HUES64 (cell line): ENCODE results near the gene CABLES2.

Experiments
- H3K27ac ChIP-seq: 2 replicates; pipeline ENCODE4 v1.7.0; 2013; ENCODE audit warnings: low read depth, low read length, inconsistent platforms
- H3K27me3 ChIP-seq: 2 replicates; pipeline ENCODE4 v1.6.1; 2013; ENCODE audit warnings: mild to moderate bottlenecking, low read length; ENCODE audit not compliant: insufficient read depth
- H3K36me3 ChIP-seq: 2 replicates; pipeline ENCODE4 v1.6.1; 2013; ENCODE audit warnings: mild to moderate bottlenecking, low read length; ENCODE audit not compliant: insufficient read depth
- H3K4me1 ChIP-seq: 2 replicates; pipeline ENCODE4 v1.6.1; 2013; ENCODE audit warnings: mild to moderate bottlenecking, low read length, moderate library complexity; ENCODE audit not compliant: insufficient read depth
- H3K4me3 ChIP-seq: 2 replicates; pipeline ENCODE4 v1.5.1; 2013; ENCODE audit warnings: mild to moderate bottlenecking, low read length, moderate library complexity
- H3K9ac ChIP-seq: 2 replicates; pipeline ENCODE4 v1.6.1; 2013; ENCODE audit warnings: mild to moderate bottlenecking, low read depth, low read length
- H3K9me3 ChIP-seq: 2 replicates; pipeline ENCODE4 v1.6.1; 2013; ENCODE audit warnings: low read depth, low read length; ENCODE audit not compliant: insufficient read depth
- WGBS: fragments of 150-250, 120-280 bp; methylation state at CpG from one replicate; pipeline ENCODE4 v1.1.7; 2013; ENCODE audit warnings: missing lambda C conversion rate; 5-methylcytosine and 5-hydroxymethylcytosine counted together

Gene CABLES2

GRCh38 chr20:62366370-62367135 lies 40.5 kb downstream of the CABLES2 start:
- Histone ChIP-seq H3K4me1 (peaks cover 65% of the 10 kb centered on the region), H3K36me3 (peaks cover 4% of the 10 kb centered on the region; the same call in 1 of the 2 replicates), H3K9ac (peak overlapping the region; percentile 85), H3K27ac (peak overlapping the region; percentile 92), H3K27me3 (no peaks in the 10 kb centered on the region), H3K9me3 (no peaks in the 10 kb centered on the region), H3K4me3 (peak overlapping the region; percentile 80)
- under 1% methylated on average over 72 of the region's 72 CpGs for WGBS

DNA sequence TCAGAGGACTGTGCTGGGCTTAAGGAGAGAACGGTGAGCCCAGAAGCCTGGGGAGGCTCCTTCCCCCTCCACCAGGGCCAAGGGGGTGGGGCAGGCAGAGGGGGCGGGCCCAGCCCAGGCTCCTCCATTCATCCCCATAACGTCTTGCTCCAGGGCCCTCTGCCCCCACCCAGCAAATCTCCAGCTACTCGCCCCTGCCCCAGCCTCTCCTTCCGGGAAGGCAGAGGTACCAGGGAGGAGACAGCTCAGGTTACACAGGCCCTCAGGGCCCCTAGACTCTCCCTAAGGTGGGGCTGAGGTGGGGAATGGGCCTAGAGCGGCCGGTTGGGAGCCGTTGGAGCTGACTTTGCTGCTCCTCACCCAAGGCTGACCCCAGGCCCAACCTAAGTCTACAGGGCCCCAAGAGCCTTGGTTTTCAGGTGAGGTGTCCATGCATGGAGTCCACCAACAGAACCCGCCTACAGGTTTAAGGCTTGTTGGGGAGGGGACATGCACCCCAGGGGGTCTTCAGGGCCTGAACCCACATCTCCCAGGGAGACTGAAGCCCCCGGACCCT lies 41.2 kb downstream of the CABLES2 start:
- peak overlapping the region; percentile 92 for H3K27ac ChIP-seq
- no peaks in the 10 kb centered on the region for H3K9me3 ChIP-seq
- H3K9ac ChIP-seq, result peak overlapping the region; percentile 66
- no peaks in the 10 kb centered on the region for H3K27me3 ChIP-seq
- peaks cover 72% of the 10 kb centered on the region for H3K4me1 ChIP-seq
- WGBS, result 5% methylated on average over 10 of the region's 10 CpGs
- peaks cover 7% of the 10 kb centered on the region; the same call in 1 of the 2 replicates for H3K36me3 ChIP-seq
- peak overlapping the region; percentile 80 for H3K4me3 ChIP-seq

- Histone ChIP-seq H3K4me3 (peak overlapping the region; percentile 80), H3K36me3 (peaks cover 11% of the 10 kb centered on the region), H3K27ac (peak overlapping the region; percentile 92; the same call in 1 of the 2 replicates), H3K9me3 (no peaks in the 10 kb centered on the region), H3K4me1 (peaks cover 72% of the 10 kb centered on the region), H3K9ac (peak overlapping the region; percentile 35; the same call in 1 of the 2 replicates), H3K27me3 (no peaks in the 10 kb centered on the region)
- 86% methylated on average over 27 of the region's 27 CpGs for WGBS
Observed at GRCh38 chr20:62364911-62365736, 42.0 kb downstream of the CABLES2 start.

DNA sequence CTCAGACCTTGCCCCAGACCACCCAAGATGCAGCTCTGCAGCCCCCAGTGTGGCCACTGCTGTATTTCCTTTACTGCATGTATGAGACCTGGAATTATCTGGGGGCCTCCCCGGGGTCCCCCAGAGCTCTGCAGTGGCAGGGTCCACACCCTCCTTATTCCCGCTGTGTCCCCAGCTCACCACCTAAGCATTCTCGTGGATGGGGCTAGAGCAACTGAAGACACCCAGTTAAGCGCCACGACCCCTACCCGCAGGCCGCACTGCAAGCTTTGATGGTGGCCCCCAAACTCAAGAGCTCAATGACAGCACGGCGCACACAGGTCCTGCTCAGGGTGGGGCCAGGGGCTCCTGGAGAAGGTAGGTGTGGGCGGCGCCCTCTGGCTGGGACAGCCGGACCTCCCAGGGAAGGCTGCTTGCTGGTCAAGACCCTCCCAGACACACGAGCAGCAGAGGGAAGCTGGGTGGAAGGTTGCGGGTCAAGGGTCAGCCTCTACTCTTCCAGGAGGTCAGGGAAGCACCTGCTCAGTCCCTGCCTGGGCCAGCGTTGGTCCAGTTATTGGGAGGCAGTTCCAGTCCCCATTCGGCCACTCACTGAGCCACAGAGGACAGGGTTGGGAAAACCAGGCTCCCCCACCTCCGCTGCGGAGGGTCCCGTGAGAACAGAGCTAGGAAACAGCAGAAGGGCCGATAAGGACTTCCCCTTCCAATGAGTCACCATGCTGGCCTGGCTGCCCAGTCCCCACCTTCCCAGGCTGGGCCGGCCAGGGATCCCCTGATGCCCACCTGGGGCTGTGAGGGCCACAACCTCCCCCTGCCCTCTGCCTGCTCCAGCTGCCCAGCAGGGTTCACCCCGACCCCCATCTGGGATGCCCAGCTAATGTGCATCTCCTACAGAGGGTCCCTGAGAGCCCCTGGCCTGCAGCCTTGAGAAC lies 42.9 kb downstream of the CABLES2 start:
- no peak overlapping the region for H3K4me3 ChIP-seq
- peak overlapping the region; percentile 92 for H3K27ac ChIP-seq
- no peaks in the 10 kb centered on the region for H3K9me3 ChIP-seq
- 84% methylated on average over 22 of the region's 22 CpGs for WGBS
- peaks cover 62% of the 10 kb centered on the region for H3K4me1 ChIP-seq
- no peak overlapping the region; the same call in 1 of the 2 replicates for H3K9ac ChIP-seq
- H3K27me3 ChIP-seq, result no peaks in the 10 kb centered on the region
- H3K36me3 ChIP-seq, result peaks cover 14% of the 10 kb centered on the region

DNA sequence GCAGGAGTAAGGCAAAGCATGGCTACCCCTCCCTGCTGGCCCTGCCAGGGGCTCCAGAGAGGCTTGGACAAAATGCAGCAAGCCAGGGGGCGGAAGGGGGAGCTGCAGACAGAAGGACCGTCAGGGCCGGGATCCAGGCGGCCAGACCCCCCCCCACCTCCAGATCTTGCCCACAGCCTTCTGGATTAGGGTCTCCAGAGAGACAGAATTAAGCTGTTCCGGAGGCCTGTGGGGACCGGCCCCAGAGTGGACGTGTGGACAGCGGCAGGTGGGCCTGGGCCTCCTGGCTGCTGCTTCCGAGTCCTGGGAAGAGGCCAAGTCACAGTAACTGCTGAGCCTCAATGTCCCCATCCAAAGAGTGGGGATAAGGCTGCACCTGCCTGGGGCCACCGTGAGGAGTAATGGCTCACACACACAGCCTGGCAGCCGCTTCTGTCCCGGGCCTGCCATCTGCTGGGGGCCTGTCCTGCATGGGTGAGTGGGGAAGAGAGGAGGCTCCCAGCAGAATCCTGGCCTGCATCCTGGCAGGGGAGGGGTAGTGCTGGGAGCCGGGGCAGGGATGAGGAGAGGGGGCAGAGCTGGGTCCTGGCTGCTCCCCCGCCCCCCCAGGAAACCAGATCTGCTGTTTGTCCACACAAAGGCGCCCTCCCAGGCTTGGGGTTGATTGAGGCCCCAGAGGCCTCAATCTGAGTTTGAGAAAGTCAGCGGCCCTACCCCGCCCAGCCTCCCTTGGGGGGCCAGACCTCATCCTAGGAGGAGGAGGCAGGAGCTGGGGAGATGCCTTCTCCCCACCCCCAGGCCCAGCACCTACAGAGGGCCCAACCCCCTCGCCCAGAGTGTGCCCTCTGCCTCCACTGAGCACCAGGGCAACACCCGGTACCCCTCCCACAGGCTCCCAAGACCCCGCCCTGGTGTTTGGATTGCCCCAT lies 43.8 kb downstream of the CABLES2 start:
- Histone ChIP-seq H3K9me3 (no peaks in the 10 kb centered on the region), H3K4me3 (no peak overlapping the region), H3K27ac (peak overlapping the region; percentile 92), H3K4me1 (peaks cover 55% of the 10 kb centered on the region), H3K9ac (peak overlapping the region; percentile 17; the same call in 1 of the 2 replicates), H3K27me3 (no peaks in the 10 kb centered on the region), H3K36me3 (peaks cover 14% of the 10 kb centered on the region)
- 71% methylated on average over 20 of the region's 20 CpGs for whole genome bisulfite sequencing

- Histone ChIP-seq H3K27ac (peak overlapping the region; percentile 92), H3K36me3 (peaks cover 14% of the 10 kb centered on the region), H3K9ac (peak overlapping the region; percentile 55), H3K27me3 (no peaks in the 10 kb centered on the region), H3K4me1 (peaks cover 48% of the 10 kb centered on the region), H3K4me3 (no peak overlapping the region), H3K9me3 (no peaks in the 10 kb centered on the region)
- 89% methylated on average over 13 of the region's 13 CpGs for WGBS
Observed at GRCh38 chr20:62362590-62362940, 44.5 kb downstream of the CABLES2 start.

GRCh38 chr20:62361799-62362589 lies 45.1 kb downstream of the CABLES2 start:
- Histone ChIP-seq H3K27ac (peak overlapping the region; percentile 96), H3K4me1 (peaks cover 46% of the 10 kb centered on the region), H3K27me3 (no peaks in the 10 kb centered on the region), H3K9me3 (no peaks in the 10 kb centered on the region), H3K4me3 (no peak overlapping the region), H3K9ac (peak overlapping the region; percentile 72), H3K36me3 (peaks cover 14% of the 10 kb centered on the region)
- WGBS, result 66% methylated on average over 34 of the region's 34 CpGs

DNA sequence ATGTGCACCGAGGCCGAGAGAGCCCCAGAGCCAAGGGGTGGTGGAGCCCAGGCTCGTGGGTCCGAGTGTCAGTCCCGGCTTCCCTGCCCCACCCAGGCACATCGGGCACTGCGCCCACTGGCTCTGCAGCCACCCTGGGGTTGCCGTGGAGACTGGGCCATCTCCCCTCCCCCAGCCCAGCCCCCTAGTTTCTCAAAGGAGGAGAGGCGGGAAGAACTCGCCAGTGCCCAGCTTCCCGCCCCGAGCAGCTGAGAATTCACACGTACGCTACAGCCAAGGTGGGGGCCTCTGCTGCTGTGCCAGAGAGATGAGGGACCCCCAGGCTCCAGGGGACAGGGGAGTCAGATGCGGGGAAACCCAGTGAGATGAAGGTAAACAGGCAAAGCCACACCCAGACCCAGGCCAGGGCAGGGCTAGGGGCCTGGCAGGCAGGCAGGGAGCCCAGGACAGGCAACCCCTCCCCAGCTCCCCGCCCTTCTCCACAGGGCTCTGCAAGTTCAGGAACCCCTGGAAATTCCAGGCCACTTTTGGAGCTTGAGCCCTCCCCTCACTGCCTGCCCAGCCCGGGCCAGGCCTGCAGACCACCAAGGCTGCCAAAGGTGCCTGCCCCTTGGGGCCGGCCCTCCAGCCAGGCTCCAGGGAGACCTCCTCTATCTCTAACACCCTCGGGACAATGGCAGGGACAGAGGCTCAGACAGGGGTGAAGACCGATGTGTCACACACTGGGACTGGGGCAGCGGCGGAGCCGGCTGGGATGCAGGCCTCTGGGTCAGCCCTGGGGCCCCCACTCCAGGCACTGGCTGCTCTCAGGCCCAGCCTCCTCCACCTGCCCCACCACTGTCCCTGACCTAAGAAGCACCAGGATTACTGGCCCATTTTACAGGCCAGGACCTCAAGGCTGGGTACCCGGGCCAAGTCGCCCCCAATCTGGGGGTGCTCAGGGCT lies 46.0 kb downstream of the CABLES2 start:
- no peaks in the 10 kb centered on the region for H3K9me3 ChIP-seq
- no peak overlapping the region for H3K4me3 ChIP-seq
- H3K27me3 ChIP-seq, result no peaks in the 10 kb centered on the region
- peak overlapping the region; percentile 96 for H3K27ac ChIP-seq
- H3K9ac ChIP-seq, result peak overlapping the region; percentile 72
- peaks cover 17% of the 10 kb centered on the region for H3K36me3 ChIP-seq
- 62% methylated on average over 25 of the region's 25 CpGs for WGBS
- H3K4me1 ChIP-seq, result peaks cover 54% of the 10 kb centered on the region
